RWPE2 (cell line): ENCODE results near the gene ZFPL1.

ENCODE experiments used
- ATAC-seq: fragments of 200-7000 bp; cut with Tn5 transposase; 3 replicates; pipeline ENCODE4 v1.9.1; 2021; ENCODE audit warnings: low read depth
- DNase-seq: peaks from one replicate; pipeline ENCODE4 v3.0.0-alpha.2; 2020; ENCODE audit warnings: low spot score
- H3K27ac ChIP-seq: fragments of 450-650 bp; 2 replicates; pipeline ENCODE4 v1.5.1; 2017; ENCODE audit warnings: mild to moderate bottlenecking; ENCODE audit not compliant: poor library complexity, severe bottlenecking
- H3K27me3 ChIP-seq: fragments of 250-450 bp; sonication (Bioruptor Pico); 2 replicates; pipeline ENCODE4 v1.5.1; 2021; ENCODE audit warnings: mild to moderate bottlenecking, moderate library complexity; ENCODE audit not compliant: insufficient read depth, poor library complexity, severe bottlenecking
- H3K36me3 ChIP-seq: fragments of 250-450 bp; sonication (Bioruptor Pico); 2 replicates; pipeline ENCODE4 v1.5.1; 2020; ENCODE audit warnings: low read depth, mild to moderate bottlenecking, moderate library complexity
- H3K4me1 ChIP-seq: fragments of 250-450 bp; sonication (Bioruptor Pico); 2 replicates; pipeline ENCODE4 v1.5.1; 2021; ENCODE audit warnings: mild to moderate bottlenecking, moderate library complexity; ENCODE audit not compliant: insufficient read depth, poor library complexity, severe bottlenecking
- H3K4me3 ChIP-seq: fragments of 250-450 bp; sonication (Bioruptor Pico); 2 replicates; pipeline ENCODE4 v1.5.1; 2021; ENCODE audit warnings: mild to moderate bottlenecking, moderate library complexity; ENCODE audit not compliant: severe bottlenecking
- H3K9me3 ChIP-seq: fragments of 250-450 bp; sonication (Bioruptor Pico); 2 replicates; pipeline ENCODE4 v1.5.1; 2021; ENCODE audit warnings: mild to moderate bottlenecking, moderate library complexity; ENCODE audit not compliant: severe bottlenecking
- CTCF ChIP-seq: fragments of 450-650 bp; IDR thresholded peaks from one replicate; pipeline ENCODE4 v1.5.1; 2017; ENCODE audit warnings: mild to moderate bottlenecking, moderate library complexity; ENCODE audit not compliant: poor library complexity, severe bottlenecking

The ZFPL1 gene

GRCh38 chr11:65056999-65057398 lies 27.0 kb upstream of the ZFPL1 start:
- DNase-seq (no peak), ATAC-seq (no peak)
- Histone ChIP-seq H3K4me3 (no peak overlapping the region), H3K36me3 (no peaks in the 10 kb centered on the region), H3K27ac (no peak overlapping the region), H3K27me3 (no peaks in the 10 kb centered on the region), H3K9me3 (no peaks in the 10 kb centered on the region), H3K4me1 (no peaks in the 10 kb centered on the region)
- TF ChIP-seq CTCF: no peak

- DNase-seq: no peak
- TF ChIP-seq CTCF: no peak
- Histone ChIP-seq H3K27me3 (no peaks in the 10 kb centered on the region), H3K9me3 (no peaks in the 10 kb centered on the region), H3K36me3 (no peaks in the 10 kb centered on the region), H3K4me3 (no peak overlapping the region), H3K4me1 (no peaks in the 10 kb centered on the region), H3K27ac (no peak overlapping the region)
- no peak for ATAC-seq
Observed at GRCh38 chr11:65057526-65057925, 26.5 kb upstream of the ZFPL1 start.

GRCh38 chr11:65058012-65058411 lies 26.0 kb upstream of the ZFPL1 start:
- H3K36me3 ChIP-seq: no peaks in the 10 kb centered on the region
- ATAC-seq (no peak), DNase-seq (no peak)
- no peak overlapping the region for H3K4me3 ChIP-seq
- no peak overlapping the region for H3K27ac ChIP-seq
- no peaks in the 10 kb centered on the region for H3K27me3 ChIP-seq
- no peak for TF ChIP-seq CTCF
- no peaks in the 10 kb centered on the region for H3K9me3 ChIP-seq
- no peaks in the 10 kb centered on the region for H3K4me1 ChIP-seq

- no peak within 1 kb of the TSS for H3K27ac ChIP-seq
- H3K27me3 ChIP-seq: no peaks in the 10 kb centered on the region
- H3K9me3 ChIP-seq: no peaks in the 10 kb centered on the region
- no peaks in the 10 kb centered on the region for H3K4me1 ChIP-seq
- H3K4me3 ChIP-seq: no peak within 1 kb of the TSS
- ATAC-seq (no peak), DNase-seq (no peak)
- no peaks in the 10 kb centered on the region for H3K36me3 ChIP-seq
- TF ChIP-seq CTCF: no peak
Observed at GRCh38 chr11:65058419-65059054, 25.5 kb upstream of the ZFPL1 start, which contains the start of gene NAALADL1. NAALADL1 (minus strand) TSS chr11:65058553; CDS start chr11:65058521, 32 bp downstream.

- TF ChIP-seq CTCF: no peak
- Histone ChIP-seq H3K36me3 (no peaks in the 10 kb centered on the region), H3K4me1 (no peaks in the 10 kb centered on the region), H3K4me3 (no peak overlapping the region), H3K9me3 (no peaks in the 10 kb centered on the region), H3K27me3 (no peaks in the 10 kb centered on the region), H3K27ac (no peak overlapping the region)
- DNase-seq (no peak), ATAC-seq (no peak)
Observed at GRCh38 chr11:65059523-65059922, 24.5 kb upstream of the ZFPL1 start.
